IMR-90 (cell line): Measurements from ENCODE around the gene DMRTC2. TPM values are rescaled to one million over a fixed set of nuclear protein-coding genes. Genes with fewer than 3 reads are reported as not detected.
"Not testable (repeated sequence)": the region's sequence is repeated elsewhere in the genome, so short reads cannot be mapped to it uniquely, and the experiment has no call there.

Source experiments
- ATAC-seq: fragments of 200-7000 bp; cut with Tn5 transposase; 2 replicates; pipeline ENCODE4 v1.9.1; 2020; ENCODE audit warnings: low read depth, mild to moderate bottlenecking, moderate library complexity
- BruUV-seq: library from RNA; stranded (reverse); fragments of 400-500 nt; replicated peaks from 2 replicates; lab custom pipeline; 2021; lab: Mats Ljungman, UMichigan
- CTCF ChIA-PET: fragments of 300-600 bp; formaldehyde crosslinking; extraction: SDS; loops from one replicate; lab custom pipeline; 2021; ENCODE audit warnings: antibody characterized with exemption; lab: Yijun Ruan, JAX
- POLR2A ChIA-PET: fragments of 300-600 bp; sonication (Branson Sonifier 250); formaldehyde crosslinking; loops from one replicate; lab custom pipeline; 2022; ENCODE audit warnings: antibody characterized with exemption; ENCODE audit not compliant: unreplicated experiment; lab: Charles Lee
- DNase-seq: peaks from one replicate; pipeline ENCODE4 v3.0.0; 2013
- H2AFZ ChIP-seq: replicated peaks from 2 replicates; pipeline ENCODE3; 2013; ENCODE audit warnings: low read length, mild to moderate bottlenecking; ENCODE audit not compliant: poor library complexity
- H2AK5ac ChIP-seq: 2 replicates; pipeline ENCODE4 v1.6.1; 2013; ENCODE audit warnings: low read depth, low read length, inconsistent platforms
- H2AK9ac ChIP-seq: replicated peaks from 2 replicates; pipeline ENCODE3; 2013; ENCODE audit warnings: mild to moderate bottlenecking, low read depth, low read length, moderate library complexity; ENCODE audit not compliant: poor library complexity
- H2BK120ac ChIP-seq: 2 replicates; pipeline ENCODE4 v1.6.1; 2013; ENCODE audit warnings: low read depth, low read length, inconsistent platforms
- H2BK15ac ChIP-seq: 3 replicates; pipeline ENCODE4 v1.6.1; 2013; ENCODE audit warnings: low read depth, low read length, inconsistent platforms
- H2BK20ac ChIP-seq: 2 replicates; pipeline ENCODE4 v1.6.1; 2013; ENCODE audit warnings: low read depth, mild to moderate bottlenecking, inconsistent platforms, low read length, moderate library complexity
- H2BK5ac ChIP-seq: 2 replicates; pipeline ENCODE4 v1.6.1; 2013; ENCODE audit warnings: mild to moderate bottlenecking, low read depth, low read length, inconsistent platforms; ENCODE audit not compliant: poor library complexity, severe bottlenecking
- H3K14ac ChIP-seq: replicated peaks from 2 replicates; pipeline ENCODE4 v1.6.1; 2013; ENCODE audit warnings: low read depth, low read length, inconsistent platforms
- H3K18ac ChIP-seq: 2 replicates; pipeline ENCODE4 v1.6.1; 2013; ENCODE audit warnings: low read depth, low read length, control low read depth
- H3K23ac ChIP-seq: 2 replicates; pipeline ENCODE4 v1.6.1; 2013; ENCODE audit warnings: low read depth, low read length, inconsistent platforms
- H3K27ac ChIP-seq: 2 replicates; pipeline ENCODE4 v1.5.1; 2013; ENCODE audit warnings: mild to moderate bottlenecking, control low read depth, low read length; ENCODE audit not compliant: insufficient read depth
- H3K27me3 ChIP-seq: 2 replicates; pipeline ENCODE4 v1.6.1; 2013; ENCODE audit warnings: low read length; ENCODE audit not compliant: control insufficient read depth, insufficient read depth
- H3K36me3 ChIP-seq: 2 replicates; pipeline ENCODE4 v1.6.1; 2013; ENCODE audit warnings: low read length, mixed read lengths; ENCODE audit not compliant: control insufficient read depth, insufficient read depth
- H3K4ac ChIP-seq: 2 replicates; pipeline ENCODE4 v1.6.1; 2013; ENCODE audit warnings: low read depth, low read length, inconsistent platforms
- H3K4me1 ChIP-seq: 2 replicates; pipeline ENCODE4 v1.6.1; 2013; ENCODE audit warnings: low read length, mixed read lengths; ENCODE audit not compliant: control insufficient read depth, insufficient read depth
- H3K4me2 ChIP-seq: 2 replicates; pipeline ENCODE4 v1.6.1; 2013; ENCODE audit warnings: low read depth, mild to moderate bottlenecking, control low read depth, low read length, moderate library complexity
- H3K4me3 ChIP-seq: 2 replicates; pipeline ENCODE4 v1.5.1; 2013; ENCODE audit warnings: low read depth, mild to moderate bottlenecking, control low read depth, low read length, moderate library complexity; ENCODE audit not compliant: insufficient read depth
- H3K56ac ChIP-seq: 2 replicates; pipeline ENCODE4 v1.6.1; 2013; ENCODE audit warnings: low read length, inconsistent platforms; ENCODE audit not compliant: insufficient read depth; ENCODE audit errors: extremely low read depth
- H3K79me1 ChIP-seq, 2 experiments: 2 replicates each; pipeline ENCODE4 v1.6.1; 2013; ENCODE audit warnings: low read length in 2 of 2, inconsistent platforms in 1 of 2, low read depth in 1 of 2
- H3K9ac ChIP-seq: 2 replicates; pipeline ENCODE4 v1.6.1; 2013; ENCODE audit warnings: low read depth, low read length, control low read depth
- H3K9me1 ChIP-seq: 2 replicates; pipeline ENCODE4 v1.6.1; 2013; ENCODE audit warnings: low read length, inconsistent platforms; ENCODE audit not compliant: insufficient read depth
- H3K9me3 ChIP-seq: 2 replicates; pipeline ENCODE4 v1.6.1; 2013; ENCODE audit warnings: low read length; ENCODE audit not compliant: control insufficient read depth, insufficient read depth
- H4K20me1 ChIP-seq: 2 replicates; pipeline ENCODE4 v1.6.1; 2013; ENCODE audit warnings: low read length, inconsistent platforms; ENCODE audit not compliant: insufficient read depth
- H4K5ac ChIP-seq: 2 replicates; pipeline ENCODE4 v1.6.1; 2013; ENCODE audit warnings: mild to moderate bottlenecking, low read depth, low read length, control low read depth
- H4K8ac ChIP-seq, 2 experiments: 2 replicates each; pipeline ENCODE4 v1.6.1; 2013; ENCODE audit warnings: low read depth in 2 of 2, low read length in 2 of 2, control low read depth in 1 of 2, inconsistent platforms in 1 of 2
- H4K91ac ChIP-seq: 2 replicates; pipeline ENCODE4 v1.6.1; 2013; ENCODE audit warnings: low read depth, low read length, inconsistent platforms; ENCODE audit not compliant: insufficient read depth
- BHLHE40 ChIP-seq: fragments of 150-350 bp; IDR thresholded peaks from 2 replicates; pipeline ENCODE4 v1.6.1; 2016; ENCODE audit warnings: mild to moderate bottlenecking, low read depth, low read length
- CEBPB ChIP-seq: IDR thresholded peaks from 2 replicates; pipeline ENCODE4 v1.6.1; 2012; ENCODE audit warnings: low read depth, low read length, improper control_type of control experiment
- MAFK ChIP-seq: IDR thresholded peaks from 2 replicates; pipeline ENCODE4 v1.6.1; 2012; ENCODE audit warnings: low read depth, low read length, improper control_type of control experiment
- MAZ ChIP-seq: IDR thresholded peaks from 2 replicates; pipeline ENCODE4 v1.6.1; 2012; ENCODE audit warnings: low read depth, mild to moderate bottlenecking, low read length, improper control_type of control experiment, moderate library complexity, borderline replicate concordance
- NFE2L2 ChIP-seq: fragments of 150-350 bp; IDR thresholded peaks from 2 replicates; pipeline ENCODE4 v1.6.1; 2016; ENCODE audit warnings: low read depth, mild to moderate bottlenecking, low read length
- POLR2A ChIP-seq: IDR thresholded peaks from 2 replicates; pipeline ENCODE4 v1.6.1; 2012; ENCODE audit warnings: mild to moderate bottlenecking, low read depth, low read length
- SMC3 ChIP-seq: fragments of 150-350 bp; IDR thresholded peaks from 2 replicates; pipeline ENCODE4 v1.6.1; 2016; ENCODE audit warnings: low read depth, mild to moderate bottlenecking, antibody characterized with exemption, low read length, moderate library complexity
- WGBS, 2 experiments: methylation state at CpG; one replicate each; pipeline versions ENCODE4 v1.1.5 to v1.1.7; 2013; ENCODE audit warnings: missing lambda C conversion rate in 2 of 2; ENCODE audit not compliant: insufficient read length in 1 of 2; ENCODE audit errors: extremely low coverage in 2 of 2; 5-methylcytosine and 5-hydroxymethylcytosine counted together
- dilution Hi-C: fragments of 300-500 bp; cut with HindIII; formaldehyde crosslinking; loops from one replicate; pipeline ENCODE4 v1.14.3; 2018; ENCODE audit warnings: low sequenced_read_pairs; ENCODE audit not compliant: unreplicated experiment
- in situ Hi-C: fragments of 300-500 bp; cut with MboI; formaldehyde crosslinking; loops from 3 replicates; pipeline ENCODE4 v1.14.3; 2019; ENCODE audit warnings: low sequenced_read_pairs, inconsistent platforms, mixed read lengths
- intact Hi-C: fragments of 100-400 bp; cut with micrococcal nuclease; formaldehyde crosslinking; loops from 2 replicates; pipeline ENCODE4 v1.10.0; 2022
- polyA plus RNA-seq, 3 experiments: library from polyadenylated mRNA; depleted of rRNA; stranded (reverse); fragments of >200 nt; gene quantifications; 2 replicates each; pipeline ENCODE4 v1.2.3, GENCODE V29; 2012; ENCODE audit warnings: low replicate concordance in 1 of 3
- total RNA-seq: library from RNA; depleted of rRNA; stranded (reverse); fragments of >200 nt; gene quantifications from 2 replicates; pipeline ENCODE4 v1.2.3, GENCODE V29; 2012
- TF ChIP-seq, protein P1 (sequence below): conservative IDR thresholded peaks from 2 replicates; pipeline ENCODE4 v1.5.1; 2012; ENCODE audit warnings: mild to moderate bottlenecking, low read depth, low read length, improper control_type of control experiment

The DMRTC2 gene
- total and polyA plus RNA-seq, 2 of the 4 experiments (the other 2 are of a cell fraction), result not detected

- TF ChIP-seq, protein P1, sequence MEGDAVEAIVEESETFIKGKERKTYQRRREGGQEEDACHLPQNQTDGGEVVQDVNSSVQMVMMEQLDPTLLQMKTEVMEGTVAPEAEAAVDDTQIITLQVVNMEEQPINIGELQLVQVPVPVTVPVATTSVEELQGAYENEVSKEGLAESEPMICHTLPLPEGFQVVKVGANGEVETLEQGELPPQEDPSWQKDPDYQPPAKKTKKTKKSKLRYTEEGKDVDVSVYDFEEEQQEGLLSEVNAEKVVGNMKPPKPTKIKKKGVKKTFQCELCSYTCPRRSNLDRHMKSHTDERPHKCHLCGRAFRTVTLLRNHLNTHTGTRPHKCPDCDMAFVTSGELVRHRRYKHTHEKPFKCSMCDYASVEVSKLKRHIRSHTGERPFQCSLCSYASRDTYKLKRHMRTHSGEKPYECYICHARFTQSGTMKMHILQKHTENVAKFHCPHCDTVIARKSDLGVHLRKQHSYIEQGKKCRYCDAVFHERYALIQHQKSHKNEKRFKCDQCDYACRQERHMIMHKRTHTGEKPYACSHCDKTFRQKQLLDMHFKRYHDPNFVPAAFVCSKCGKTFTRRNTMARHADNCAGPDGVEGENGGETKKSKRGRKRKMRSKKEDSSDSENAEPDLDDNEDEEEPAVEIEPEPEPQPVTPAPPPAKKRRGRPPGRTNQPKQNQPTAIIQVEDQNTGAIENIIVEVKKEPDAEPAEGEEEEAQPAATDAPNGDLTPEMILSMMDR, result peak; percentile 55
- TF ChIP-seq CEBPB (no peak), MAZ (0 out of 2 replicates have a peak, but pooled peaks have one; percentile 35), POLR2A (peak; percentile 48; the same call in 1 of the 2 replicates), BHLHE40 (no peak), NFE2L2 (no peak), MAFK (no peak), SMC3 (peak; percentile 50)
These were observed 28.2 kb downstream of the DMRTC2 start (continued) for GRCh38 chr19:41872775-41873647.

DNA sequence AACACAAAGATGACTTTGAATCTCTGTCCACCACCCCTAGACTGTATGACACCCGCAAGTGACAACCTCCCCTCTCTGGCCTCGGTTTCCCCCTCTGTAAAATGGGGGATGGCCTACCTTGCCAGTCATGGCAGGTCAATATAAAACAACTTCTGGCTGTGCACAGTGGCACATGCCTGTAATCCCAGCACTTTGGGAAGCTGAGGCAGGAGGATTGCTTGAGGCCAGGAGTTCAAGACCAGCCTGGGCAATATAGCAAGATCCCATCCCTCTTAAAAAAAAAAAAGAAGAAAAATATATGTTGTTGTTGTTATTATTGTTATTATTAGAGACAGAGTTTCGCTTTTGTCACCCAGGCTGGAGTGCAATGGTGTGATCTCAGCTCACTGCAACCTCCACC is 31.1 kb downstream of the DMRTC2 start:
- dilution Hi-C loops, result not testable (repeated sequence)

More for the DNA sequence above, 31.1 kb downstream of the DMRTC2 start:
- H3K4me1 ChIP-seq, H3K4me2 ChIP-seq, ATAC-seq, H2BK20ac ChIP-seq, H3K9me1 ChIP-seq, intact Hi-C loops, H3K27ac ChIP-seq, H3K23ac ChIP-seq, H2AK5ac ChIP-seq, H2BK5ac ChIP-seq, H3K4ac ChIP-seq, H2BK120ac ChIP-seq, H4K5ac ChIP-seq, H2AFZ ChIP-seq, H2BK15ac ChIP-seq, H3K56ac ChIP-seq, H3K79me1 ChIP-seq, H3K9ac ChIP-seq, H3K4me3 ChIP-seq, DNase-seq, POLR2A ChIA-PET, H4K8ac ChIP-seq, H4K91ac ChIP-seq, H3K9me3 ChIP-seq, BruUV-seq, H3K18ac ChIP-seq, in situ Hi-C loops, H3K14ac ChIP-seq, H2AK9ac ChIP-seq: not testable (repeated sequence)
- H3K27me3 ChIP-seq, result peaks cover 15% of the 10 kb centered on the region; the same call in 1 of the 2 replicates
- H4K20me1 ChIP-seq, result peaks cover 27% of the 10 kb centered on the region
- H3K36me3 ChIP-seq, result peaks cover 15% of the 10 kb centered on the region
- WGBS, 2 experiments, result no CpG with 5 or more reads among the region's 3 CpGs
- CTCF ChIA-PET, result interaction anchor here (0.6 kb wide), 1 partner anchor 551 kb away, joined by 4 read pairs; no protein-coding TSS in a partner anchor
